Measurements from ENCODE around the gene ADCY4.

The ADCY4 gene

DNA sequence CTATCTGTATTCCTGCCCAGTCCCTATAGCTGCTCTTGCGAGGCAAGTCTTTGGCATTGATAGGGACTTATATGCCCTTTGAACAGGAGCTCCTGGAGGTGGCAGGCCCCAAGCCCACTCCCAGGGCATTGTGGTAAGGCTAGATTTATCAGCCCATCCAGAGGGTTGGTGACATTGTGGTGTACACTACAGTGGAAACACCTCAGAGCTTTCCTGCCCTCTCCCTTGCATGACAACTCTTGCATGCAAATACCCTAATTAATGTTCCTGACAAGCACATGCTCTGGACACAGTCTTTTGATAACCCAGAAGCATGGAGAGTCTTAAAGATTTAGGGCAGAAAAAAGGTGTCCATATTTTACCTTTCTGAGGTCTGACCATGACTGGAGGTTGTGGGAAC lies 5.7 kb upstream of the ADCY4 start:
- TF ChIP-seq, protein P1, sequence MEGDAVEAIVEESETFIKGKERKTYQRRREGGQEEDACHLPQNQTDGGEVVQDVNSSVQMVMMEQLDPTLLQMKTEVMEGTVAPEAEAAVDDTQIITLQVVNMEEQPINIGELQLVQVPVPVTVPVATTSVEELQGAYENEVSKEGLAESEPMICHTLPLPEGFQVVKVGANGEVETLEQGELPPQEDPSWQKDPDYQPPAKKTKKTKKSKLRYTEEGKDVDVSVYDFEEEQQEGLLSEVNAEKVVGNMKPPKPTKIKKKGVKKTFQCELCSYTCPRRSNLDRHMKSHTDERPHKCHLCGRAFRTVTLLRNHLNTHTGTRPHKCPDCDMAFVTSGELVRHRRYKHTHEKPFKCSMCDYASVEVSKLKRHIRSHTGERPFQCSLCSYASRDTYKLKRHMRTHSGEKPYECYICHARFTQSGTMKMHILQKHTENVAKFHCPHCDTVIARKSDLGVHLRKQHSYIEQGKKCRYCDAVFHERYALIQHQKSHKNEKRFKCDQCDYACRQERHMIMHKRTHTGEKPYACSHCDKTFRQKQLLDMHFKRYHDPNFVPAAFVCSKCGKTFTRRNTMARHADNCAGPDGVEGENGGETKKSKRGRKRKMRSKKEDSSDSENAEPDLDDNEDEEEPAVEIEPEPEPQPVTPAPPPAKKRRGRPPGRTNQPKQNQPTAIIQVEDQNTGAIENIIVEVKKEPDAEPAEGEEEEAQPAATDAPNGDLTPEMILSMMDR (IDR thresholded peaks at IDR 0.05): no peak

DNA sequence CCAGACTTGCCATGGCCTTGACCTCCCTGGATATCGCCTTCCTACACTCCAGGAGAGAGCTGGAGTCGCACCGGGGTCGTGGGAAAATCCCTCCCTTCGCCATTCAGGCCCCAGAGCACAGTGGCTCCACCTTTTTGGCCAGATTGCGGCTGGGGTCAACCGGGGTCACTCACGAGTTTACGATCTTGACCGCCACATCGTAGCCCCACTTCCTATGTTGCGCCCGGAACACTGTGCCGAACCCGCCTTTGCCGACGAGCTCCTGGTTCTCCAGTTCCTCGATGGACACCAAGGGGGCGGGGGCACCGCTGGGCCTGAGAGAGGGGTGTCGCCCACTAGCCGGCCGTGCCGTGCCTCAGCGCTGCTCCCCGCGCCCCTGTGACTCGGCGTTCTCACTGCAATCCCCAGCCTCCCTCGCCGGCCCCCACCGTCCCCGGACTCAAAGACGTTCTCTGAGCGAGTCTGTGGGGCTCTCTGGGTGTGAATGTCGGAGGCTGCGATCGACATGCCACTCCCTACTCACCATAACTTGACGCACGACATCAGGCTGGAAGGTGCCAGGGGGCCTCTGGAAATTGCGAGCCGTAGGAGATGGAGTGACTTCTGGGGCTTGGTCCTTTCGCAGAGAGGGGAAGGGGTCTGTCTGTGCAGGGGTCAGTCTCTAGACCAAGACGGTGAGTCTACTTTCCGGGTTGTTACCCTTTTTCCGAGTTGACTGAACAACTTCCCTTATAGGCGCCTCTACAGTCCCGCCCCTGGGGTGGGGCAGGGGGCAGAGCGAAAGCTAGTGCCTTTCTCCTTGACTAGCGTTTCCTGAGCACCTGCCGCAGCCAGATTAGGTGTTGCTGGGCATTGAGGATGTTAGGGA lies 4.6 kb upstream of the ADCY4 start, which contains the start of gene RIPK3:
Gene RIPK3, minus strand, starts transcription at position 708 of the 868 bp plus-strand sequence. Its CDS starts 165 bp downstream, at position 543.
- TF ChIP-seq, protein P1 (IDR thresholded peaks at IDR 0.05): no peak

DNA sequence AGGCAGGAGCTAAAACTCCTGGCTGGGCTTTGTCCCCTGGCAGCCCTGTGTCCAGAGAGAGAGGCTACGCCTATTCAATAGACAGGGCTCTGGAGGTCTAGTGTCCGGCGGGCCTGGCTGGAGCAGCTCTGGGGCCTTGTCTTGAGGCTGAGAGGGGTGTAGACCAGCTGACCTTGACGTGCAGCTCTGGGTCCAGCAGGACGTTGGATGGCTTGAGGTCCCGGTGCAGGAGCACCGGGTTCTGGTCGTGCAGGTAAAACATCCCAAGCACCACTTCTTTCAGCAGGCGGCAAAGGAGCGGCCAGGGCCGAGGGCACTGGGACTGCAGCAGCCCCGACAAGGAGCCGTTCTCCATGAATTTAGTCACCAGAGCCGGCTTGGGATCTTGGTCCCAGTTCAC lies 4.0 kb upstream of the ADCY4 start:
- TF ChIP-seq, protein P1 (IDR thresholded peaks at IDR 0.05): no peak

DNA sequence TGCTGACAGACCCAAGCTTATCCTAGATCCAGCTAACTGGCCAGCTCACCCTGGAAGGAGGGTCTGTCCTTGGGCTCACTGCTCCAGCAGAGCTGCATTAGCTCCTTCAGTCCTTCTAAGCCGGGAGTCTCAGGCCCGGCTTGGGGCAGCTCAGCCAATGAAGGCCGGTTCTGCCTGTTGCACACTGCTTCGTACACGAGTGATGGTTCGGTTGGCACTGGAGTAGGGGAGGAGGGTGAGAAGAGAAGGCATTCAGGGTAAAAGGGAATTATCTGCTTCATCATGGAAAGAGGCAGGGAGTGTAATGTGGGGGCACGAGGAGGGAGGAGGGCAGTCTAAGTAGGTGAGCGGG lies 2.9 kb upstream of the ADCY4 start:
- TF ChIP-seq, protein P1 (IDR thresholded peaks at IDR 0.05): no peak

DNA sequence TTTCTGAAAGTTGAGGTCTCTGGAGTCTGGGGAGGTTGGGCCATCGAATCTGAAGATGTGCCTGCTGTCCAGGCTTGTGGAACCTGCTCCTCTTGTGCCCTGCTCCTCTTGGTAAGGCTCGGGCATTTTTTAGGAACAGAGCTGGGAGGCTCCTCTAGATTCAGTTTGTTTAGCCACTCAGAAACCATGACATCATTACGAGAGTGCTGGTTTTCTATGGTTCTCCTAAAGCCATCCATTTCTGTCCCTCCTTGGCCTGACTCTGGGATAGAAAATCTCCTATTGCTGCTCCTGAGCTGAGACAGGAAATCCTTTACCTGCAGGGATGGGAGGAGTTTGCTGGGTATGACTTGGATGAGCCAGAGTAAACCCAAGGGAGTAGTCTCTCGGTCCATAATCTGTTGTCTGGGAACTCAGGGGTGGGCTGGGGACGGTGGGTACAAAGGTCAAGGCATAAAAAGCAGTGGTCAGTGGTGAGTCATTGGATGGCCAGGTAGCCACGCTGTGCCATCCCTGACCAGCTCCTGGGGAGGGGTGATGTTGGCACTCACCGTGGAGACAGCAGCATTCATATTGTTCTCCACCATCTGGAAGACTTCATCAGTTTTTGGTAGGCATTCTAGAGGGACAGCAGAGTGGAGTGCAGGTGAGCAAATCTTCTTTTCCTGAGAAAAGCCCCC lies 2.4 kb upstream of the ADCY4 start:
- TF ChIP-seq, protein P1 (IDR thresholded peaks at IDR 0.05): no peak

DNA sequence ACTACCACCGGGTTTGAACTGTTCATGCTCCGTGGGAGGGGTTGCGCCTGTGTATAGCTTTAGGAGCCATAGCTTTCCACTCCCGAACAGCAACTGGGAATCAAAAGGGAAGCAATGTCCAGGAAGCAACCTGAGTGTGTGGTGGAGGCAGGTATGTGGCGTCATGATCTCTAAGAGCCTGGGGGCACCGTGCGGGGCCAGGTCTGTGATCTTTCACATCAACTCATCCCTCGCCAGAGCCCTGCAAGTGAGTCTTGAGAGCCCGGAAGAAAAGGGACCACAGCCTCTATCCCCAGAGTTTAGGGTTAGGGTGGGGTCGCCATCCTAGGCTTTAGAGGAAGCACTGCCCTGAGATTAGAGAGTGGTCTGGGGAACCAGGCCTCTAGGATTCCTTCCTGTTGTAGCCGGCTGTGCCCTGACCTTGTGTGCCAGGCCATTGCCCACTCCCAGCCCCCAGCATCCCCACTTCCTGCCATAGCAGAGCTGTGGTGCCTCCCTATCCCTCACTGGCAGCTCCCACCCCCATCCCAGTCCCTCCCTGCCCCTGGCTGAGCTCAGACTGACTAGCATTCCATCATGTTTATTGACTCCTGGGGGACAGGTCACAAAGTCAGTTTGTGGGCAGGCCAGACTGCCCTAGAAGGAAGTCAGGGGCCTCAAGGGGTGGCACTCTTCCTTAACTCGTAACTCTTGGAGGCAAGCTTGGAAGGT lies 745 bp upstream of the ADCY4 start:
- TF ChIP-seq, protein P1 (IDR thresholded peaks at IDR 0.05): no peak

DNA sequence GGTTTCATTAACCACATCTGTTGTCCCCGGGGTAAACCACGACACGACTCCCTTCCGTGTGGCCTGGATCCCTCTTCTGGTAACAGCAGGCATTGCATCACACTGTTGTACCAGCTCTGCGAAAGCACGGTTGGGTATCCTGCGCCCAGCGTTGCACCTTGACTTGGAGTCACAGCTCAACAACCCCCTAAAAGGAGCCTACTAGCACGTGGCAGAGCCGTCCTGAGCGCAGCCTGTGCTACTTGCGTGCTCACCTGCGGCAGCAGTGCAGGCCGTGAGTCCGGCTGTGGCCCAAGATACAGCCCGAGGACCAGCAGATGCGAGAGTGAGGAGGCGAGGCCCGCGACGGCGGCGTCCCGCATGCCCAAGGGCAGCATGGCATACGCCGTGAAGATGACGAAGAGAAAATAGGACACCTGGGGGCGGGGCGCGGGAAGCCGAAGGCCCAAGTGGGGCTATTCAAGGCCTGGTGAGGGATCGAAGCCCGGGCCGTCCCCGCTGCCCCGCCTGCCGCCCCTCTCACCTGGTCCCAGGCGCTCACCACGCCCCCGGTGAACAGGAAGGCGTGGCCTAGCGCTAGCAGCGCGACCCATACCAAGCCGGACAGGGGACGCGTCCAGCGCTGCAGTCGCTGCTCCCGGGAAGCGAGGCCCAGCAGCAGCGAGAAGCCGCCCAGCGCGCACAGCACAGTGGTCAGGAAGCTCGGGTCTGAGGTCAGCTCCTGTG lies 2.4 kb downstream of the ADCY4 start:
- TF ChIP-seq, protein P1 (IDR thresholded peaks at IDR 0.05): peak; percentile 67

Measured in LNCAP (cell line).